Activated T-helper 2 cell treated with anti-CD3 and anti-CD28 coated beads, Interferon-gamma antibody, Interleukin-2, Interleukin-4, amounts not matched to agents 10 μg/mL and 5 μg/mL and 100 μg/mL, durations not matched to agents 14 hours and 24 hours and 36 hours (primary cell): ENCODE measurements around the gene NR0B1. TPM values are rescaled to one million over a fixed set of nuclear protein-coding genes. Genes with fewer than 3 reads are reported as not detected.

Experiments
- total RNA-seq: library from RNA; stranded (reverse); gene quantifications from 2 replicates; pipeline ENCODE4 v1.2.3, GENCODE V29; 2022

Gene NR0B1
- total RNA-seq, 1 donor from 2014 or later = not detected

Other genes with a start within 250 kb of the NR0B1 start
- not detected in 2 replicates for gene MAGEB2, start 93.8 kb downstream of the NR0B1 start, total RNA-seq
- gene MAGEB3, start 78.7 kb downstream of the NR0B1 start, total RNA-seq = not detected in 2 replicates
- gene MAGEB4, start 67.4 kb downstream of the NR0B1 start, total RNA-seq = not detected in 2 replicates
- gene MAGEB1, start 62.2 kb downstream of the NR0B1 start, total RNA-seq = not detected in 2 replicates